Hematopoietic multipotent progenitor cell treated with erythropoietin and hydrocortisone succinate and interleukin-3 and kit ligand, for 15 days (in vitro differentiated cells): Measurements from ENCODE around the gene SLC30A1.
"Not testable (repeated sequence)": the region's sequence is repeated elsewhere in the genome, so short reads cannot be mapped to it uniquely, and the experiment has no call there.

Source experiments
- DNase-seq: peaks from one replicate; pipeline ENCODE4 v3.0.0-alpha.2; 2015; ENCODE audit warnings: low spot score

The SLC30A1 gene, protein sequence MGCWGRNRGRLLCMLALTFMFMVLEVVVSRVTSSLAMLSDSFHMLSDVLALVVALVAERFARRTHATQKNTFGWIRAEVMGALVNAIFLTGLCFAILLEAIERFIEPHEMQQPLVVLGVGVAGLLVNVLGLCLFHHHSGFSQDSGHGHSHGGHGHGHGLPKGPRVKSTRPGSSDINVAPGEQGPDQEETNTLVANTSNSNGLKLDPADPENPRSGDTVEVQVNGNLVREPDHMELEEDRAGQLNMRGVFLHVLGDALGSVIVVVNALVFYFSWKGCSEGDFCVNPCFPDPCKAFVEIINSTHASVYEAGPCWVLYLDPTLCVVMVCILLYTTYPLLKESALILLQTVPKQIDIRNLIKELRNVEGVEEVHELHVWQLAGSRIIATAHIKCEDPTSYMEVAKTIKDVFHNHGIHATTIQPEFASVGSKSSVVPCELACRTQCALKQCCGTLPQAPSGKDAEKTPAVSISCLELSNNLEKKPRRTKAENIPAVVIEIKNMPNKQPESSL

GRCh38 chr1:211578640-211579439, at the start of gene SLC30A1:
SLC30A1 (minus strand) TSS chr1:211579161; CDS start chr1:211578612, 549 bp downstream.
- DNase-seq: peak; percentile 98

DNA sequence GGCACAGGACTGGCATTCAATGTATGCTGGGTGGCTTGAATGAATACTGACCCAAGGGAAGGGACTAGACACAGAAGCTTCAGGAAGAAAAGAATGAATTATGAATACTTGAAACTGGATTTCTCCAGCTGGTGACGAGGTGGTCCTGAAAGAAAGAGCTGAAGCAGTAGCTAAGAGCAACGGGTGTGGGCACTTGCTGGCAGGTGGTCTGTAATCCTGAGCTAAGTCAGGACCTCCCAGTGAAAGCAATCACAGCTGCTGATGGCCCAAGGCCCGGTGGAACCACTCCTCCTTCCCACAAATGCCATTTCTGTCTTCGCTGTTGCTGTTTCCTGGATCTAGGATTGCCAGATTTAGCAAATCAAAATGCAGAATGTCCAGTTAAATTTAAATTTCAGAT, 49.5 kb upstream of the SLC30A1 start:
- no peak for DNase-seq

- DNase-seq: no peak
Measured at GRCh38 chr1:211627259-211627658, 48.3 kb upstream of the SLC30A1 start.

GRCh38 chr1:211625866-211626265, 46.9 kb upstream of the SLC30A1 start:
- not testable (repeated sequence) for DNase-seq

DNA sequence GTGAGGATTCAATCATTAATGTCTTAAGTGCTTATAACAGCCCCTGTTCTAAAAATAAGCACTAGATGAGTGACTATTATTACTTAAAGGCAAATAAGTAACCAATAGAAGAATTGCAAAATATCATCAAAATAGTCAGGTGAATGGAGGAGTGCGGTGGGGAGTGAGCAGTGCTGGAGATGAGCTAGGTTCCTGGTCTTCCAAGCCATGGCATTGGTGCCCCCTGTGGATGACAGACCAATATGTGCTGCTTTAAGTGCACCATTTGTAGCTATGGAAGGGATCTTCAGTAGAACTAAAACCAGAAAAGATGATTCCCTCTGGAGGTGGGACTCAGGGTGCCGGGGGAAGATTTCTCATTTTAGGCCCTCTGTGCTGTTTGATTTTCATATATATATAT, 46.1 kb upstream of the SLC30A1 start:
- peak; percentile 72 for DNase-seq

DNA sequence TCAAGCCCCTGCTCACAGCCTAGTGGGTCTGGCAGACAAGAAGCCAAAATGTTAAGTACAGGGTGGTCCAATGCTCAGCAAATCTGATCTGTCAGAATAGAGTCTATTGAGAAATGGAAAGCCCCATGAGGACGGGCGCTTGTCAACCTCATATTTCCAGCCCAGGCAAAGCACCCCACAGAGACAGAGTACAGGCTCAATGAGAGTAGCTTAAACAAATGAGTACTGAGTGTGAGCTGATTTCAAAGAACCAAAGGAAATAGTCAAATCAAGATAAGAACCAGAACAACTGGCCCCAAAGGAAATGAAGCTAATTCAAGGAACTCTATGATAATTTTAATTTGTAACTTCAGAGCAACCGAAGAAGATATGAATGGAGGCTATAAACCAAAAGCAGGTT, 44.6 kb upstream of the SLC30A1 start:
- no peak for DNase-seq

DNA sequence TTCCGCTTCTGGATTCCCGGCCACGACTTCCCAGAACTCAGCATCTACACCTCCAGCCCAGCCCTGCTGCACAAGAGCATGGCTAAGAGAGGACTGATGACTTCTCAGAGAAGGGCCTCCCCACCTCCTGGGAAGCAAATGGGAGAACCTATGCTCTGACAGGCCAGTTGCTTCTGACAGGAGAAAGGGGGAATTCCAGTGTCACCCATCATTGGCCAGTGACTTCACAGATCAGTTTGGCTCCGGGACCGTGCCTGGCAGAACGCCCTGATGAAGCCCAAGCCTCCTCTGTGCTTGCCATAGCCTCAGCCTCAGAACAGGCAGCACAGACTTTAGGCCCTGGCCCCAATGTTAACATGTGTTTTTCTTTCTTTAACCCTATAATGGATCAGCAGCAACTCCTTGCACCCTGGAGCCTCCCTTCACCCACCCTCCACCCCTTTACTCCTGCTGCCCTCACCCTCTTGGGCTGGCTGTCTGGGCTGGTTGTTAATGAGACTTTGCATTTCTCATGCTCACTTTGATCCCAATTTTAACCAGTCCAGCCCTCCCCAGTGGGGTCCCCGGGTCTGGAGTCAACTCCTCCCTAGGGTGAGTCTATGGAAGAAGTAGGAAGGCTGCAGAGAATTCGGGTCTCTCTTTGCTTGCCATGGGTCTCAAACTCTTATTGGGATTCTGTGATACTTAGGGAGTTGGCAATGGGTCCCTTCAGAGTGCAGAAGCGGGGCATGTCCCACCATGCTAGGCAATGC, 42.7 kb upstream of the SLC30A1 start:
- DNase-seq: no peak

DNA sequence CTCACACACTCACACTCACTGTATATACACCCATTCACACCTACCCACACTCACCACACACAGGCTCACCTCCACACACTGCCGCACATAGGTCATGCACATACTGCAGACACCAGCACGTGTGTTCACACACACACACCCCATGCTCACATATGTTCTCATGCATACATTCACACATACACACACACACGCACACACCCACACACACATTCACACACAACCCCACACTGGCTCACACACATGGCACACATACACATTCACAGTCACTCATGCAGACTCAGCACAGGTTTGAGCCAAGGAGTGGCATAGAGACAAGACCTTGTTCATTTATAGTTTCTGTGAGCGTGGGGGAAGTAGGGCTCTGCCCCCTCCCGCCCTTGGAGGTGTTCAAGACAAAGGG, 41.1 kb upstream of the SLC30A1 start:
- DNase-seq: no peak

DNA sequence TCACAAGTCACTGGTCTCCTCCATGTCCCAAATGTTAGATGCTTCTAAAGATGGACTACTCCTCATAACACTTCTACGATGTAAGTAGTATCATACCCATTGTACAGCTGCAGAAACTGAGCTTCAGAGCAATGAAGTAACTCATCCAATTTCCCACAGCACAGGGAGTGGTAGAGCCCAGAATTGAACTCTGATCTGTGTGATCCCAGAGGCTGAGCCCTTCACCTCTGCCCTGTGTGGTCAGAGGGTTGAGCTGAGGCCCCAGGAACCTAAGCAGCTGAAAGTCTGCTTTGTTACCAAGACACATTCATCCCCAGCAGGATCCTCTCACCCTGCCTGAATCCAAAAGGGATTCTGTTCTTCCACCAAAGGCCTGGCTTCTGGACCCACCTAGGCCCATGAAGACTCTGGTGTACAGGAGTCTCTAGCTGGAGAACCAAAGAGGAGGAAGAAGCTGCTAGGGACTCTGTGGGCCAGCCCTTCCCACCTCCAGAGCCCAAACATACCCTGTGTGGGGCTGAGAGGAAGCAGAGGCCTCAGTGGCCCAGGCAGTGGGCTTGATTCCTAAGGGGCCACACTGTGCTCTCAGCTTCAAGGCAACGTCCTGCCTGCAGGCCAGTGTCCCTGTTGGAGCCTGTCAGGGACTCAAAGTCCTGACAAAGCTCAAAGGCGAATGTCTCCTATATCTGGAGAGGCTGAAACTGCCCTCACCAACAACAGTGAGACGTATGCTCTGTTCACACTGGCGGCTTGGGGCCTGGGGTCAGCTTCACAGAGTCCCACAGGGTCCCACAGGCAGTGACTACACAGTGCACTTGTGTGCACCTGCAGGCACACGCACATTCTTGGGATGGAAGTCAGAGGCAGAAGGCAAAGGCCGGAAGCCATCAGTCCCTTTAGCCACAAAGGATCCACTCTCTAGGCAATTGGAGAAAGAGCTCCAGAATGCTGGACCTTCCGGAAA, 40.4 kb upstream of the SLC30A1 start:
- no peak for DNase-seq

DNA sequence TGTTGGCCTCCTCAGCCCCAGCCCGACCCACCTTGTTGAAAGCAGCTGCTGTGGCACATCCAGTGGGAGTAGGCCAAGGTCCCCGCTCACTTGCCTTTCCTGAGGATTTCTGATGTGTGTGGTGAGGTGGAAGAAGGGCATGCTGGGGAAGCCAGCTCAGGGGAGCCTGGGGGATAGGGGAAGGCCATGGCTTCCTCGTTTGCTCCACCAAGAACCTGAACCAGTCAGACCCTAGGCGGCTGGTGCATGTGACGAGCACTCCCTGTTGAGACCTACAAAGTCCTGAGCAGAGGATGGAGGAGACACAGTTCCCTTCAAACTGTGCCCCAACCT, 38.0 kb upstream of the SLC30A1 start:
- no peak for DNase-seq

- DNase-seq: no peak
Measured at GRCh38 chr1:211616231-211616964, 37.4 kb upstream of the SLC30A1 start.

GRCh38 chr1:211614615-211615014, 35.7 kb upstream of the SLC30A1 start:
- peak; percentile 82 for DNase-seq

DNA sequence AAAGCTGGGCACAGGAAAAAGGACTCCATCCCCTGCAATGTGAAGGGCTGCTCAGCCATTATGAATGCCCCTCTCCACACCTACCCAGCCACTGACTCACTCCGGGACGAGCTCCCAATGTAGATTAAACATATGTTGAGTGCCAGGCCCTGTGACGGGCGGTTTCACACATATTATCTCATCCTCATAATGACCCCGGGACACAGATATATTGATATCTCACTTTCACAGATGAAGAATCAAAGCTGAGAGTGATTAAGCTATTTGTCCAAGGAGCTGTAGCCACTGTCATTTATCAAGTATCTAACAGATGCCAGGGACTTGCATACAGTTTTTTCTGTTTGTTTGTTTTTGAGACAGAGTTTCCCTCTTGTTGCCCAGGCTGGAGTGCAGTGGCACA, 35.0 kb upstream of the SLC30A1 start:
- DNase-seq: peak; percentile 92

- DNase-seq: peak; percentile 97
Measured at GRCh38 chr1:211613108-211613947, 34.4 kb upstream of the SLC30A1 start.

DNA sequence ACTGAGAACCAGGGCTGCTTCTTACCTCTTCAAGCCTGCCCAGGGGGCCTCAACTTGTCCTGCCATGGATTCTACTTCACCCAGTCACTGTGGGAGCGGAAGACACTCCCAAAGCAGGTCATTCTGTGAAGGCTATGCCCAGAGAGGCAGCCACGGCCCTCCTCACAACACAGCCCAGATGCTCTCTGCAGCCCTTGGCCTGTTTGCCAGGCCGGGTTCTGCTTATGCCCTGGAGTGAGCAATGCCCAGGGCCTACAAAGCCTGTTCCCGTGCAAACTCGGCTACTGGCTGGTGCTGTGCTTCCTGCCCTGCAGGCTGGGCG, 33.8 kb upstream of the SLC30A1 start:
- DNase-seq: peak; percentile 30

- no peak for DNase-seq
Measured at GRCh38 chr1:211611818-211612217, 32.9 kb upstream of the SLC30A1 start.

DNA sequence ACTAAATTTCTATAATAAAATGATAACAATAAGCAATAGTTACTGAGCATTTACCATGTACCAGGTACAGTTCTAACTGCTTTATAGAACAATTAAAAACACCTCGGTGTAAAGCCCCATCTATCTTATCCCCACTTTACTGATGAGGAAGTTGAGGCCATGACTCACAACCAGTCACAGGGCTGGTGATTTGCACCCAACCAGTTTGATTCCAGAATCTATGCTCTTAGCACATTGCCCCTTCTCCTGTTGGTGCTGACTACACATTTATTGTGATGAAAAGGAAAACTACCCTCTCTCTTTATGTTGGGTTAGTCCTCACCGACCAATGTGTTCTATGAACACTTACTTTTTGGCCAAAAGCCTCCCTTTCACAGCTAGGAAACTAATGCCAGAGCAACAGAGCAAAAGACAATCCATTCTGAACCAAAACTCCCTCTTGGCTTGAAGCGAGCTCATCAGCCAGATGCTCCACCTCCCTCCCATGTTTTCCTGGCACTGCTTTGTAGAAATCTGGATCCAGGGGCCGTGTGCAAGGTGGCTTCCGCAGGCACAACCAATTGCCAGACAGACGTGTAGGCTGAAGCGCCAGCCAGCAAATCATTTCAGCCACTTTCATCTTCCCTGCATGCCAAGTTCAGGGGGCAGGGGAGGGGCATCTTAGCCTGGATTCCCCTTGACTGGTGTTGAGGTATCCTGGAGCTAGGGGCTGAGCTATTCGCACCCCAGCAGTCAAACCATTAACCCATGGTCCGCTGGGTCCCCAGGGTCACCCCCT, 32.0 kb upstream of the SLC30A1 start:
- DNase-seq: no peak

DNA sequence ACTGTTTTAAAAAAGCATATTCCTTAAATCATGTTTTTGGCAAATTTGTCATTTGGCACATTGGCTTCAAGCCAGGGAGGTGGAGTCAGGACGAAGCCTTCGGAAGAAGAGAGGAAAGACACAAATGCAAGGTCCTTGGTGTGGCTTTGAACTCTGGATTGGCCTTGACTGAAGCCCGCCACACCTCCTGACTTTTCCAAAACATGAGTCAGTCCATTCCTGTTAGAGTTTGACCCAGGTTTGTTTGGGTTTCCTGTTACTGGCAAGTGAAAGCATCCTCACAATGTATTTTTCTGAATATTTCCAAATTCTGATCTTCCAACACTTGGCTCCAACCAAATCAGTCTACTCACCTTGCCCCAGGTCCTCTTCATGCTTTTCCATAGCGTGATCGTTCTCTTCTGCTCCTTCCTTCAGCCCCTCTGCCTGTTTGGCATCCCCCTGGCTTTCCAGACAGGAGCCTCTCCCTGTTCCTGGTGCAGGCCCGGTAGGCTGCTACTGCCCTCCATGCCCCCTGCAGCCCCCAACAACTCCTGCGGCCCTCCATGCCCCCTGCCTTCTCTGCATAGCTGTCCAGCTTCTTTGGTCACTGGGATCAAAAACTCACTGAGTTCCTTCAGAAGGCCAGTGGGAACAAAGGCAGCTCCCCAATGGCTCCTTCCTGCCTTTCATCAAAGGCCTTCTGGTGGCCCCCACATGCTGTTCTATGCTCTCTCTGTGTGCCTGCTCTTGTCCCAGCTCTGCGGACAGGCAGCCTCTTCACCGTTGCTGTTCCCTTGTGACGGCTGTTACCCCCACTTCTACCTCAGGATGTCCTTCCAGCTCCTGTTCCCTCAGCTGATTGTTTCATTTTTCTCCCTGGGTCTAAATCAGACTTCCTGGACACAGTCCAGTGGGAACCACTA, 30.4 kb upstream of the SLC30A1 start:
- no peak for DNase-seq
